Neuronal stem cell (in vitro differentiated cells): Measurements from ENCODE around the gene ZCCHC18.

Experiments
- DNase-seq: peaks from one replicate; pipeline ENCODE4 v3.0.0-alpha.2; 2013; ENCODE audit warnings: low spot score
- H2AFZ ChIP-seq: one replicate; pipeline ENCODE4 v1.6.1; 2013; ENCODE audit warnings: mild to moderate bottlenecking, low read length, inconsistent platforms
- H2AK5ac ChIP-seq: 2 replicates; pipeline ENCODE4 v1.6.1; 2013; ENCODE audit warnings: low read depth, mild to moderate bottlenecking, inconsistent platforms, low read length, moderate library complexity, mixed read lengths
- H2BK120ac ChIP-seq: 2 replicates; pipeline ENCODE4 v1.6.1; 2013; ENCODE audit warnings: low read depth, mild to moderate bottlenecking, inconsistent platforms, low read length, moderate library complexity, mixed read lengths
- H2BK12ac ChIP-seq: one replicate; pipeline ENCODE4 v1.6.1; 2013; ENCODE audit warnings: low read length, inconsistent platforms
- H2BK15ac ChIP-seq: 2 replicates; pipeline ENCODE4 v1.6.1; 2013; ENCODE audit warnings: mild to moderate bottlenecking, low read length, inconsistent platforms, mixed read lengths
- H2BK5ac ChIP-seq: one replicate; pipeline ENCODE4 v1.6.1; 2013; ENCODE audit warnings: inconsistent platforms, mild to moderate bottlenecking, low read length, moderate library complexity
- H3K14ac ChIP-seq: one replicate; pipeline ENCODE4 v1.6.1; 2013; ENCODE audit warnings: low read length, inconsistent platforms
- H3K18ac ChIP-seq: 2 replicates; pipeline ENCODE4 v1.6.1; 2013; ENCODE audit warnings: low read length, inconsistent platforms
- H3K23ac ChIP-seq: 2 replicates; pipeline ENCODE4 v1.6.1; 2013; ENCODE audit warnings: low read depth, mild to moderate bottlenecking, mixed read lengths, low read length, inconsistent platforms; ENCODE audit not compliant: poor library complexity
- H3K27ac ChIP-seq: replicated peaks from 3 replicates; pipeline ENCODE4 v1.5.1; 2013; ENCODE audit warnings: low read length, inconsistent platforms
- H3K27me3 ChIP-seq, 3 experiments: 2 replicates each; pipeline ENCODE4 v1.6.1; 2013; ENCODE audit warnings: low read length in 3 of 3, mild to moderate bottlenecking in 2 of 3, inconsistent platforms in 1 of 3, low read depth in 1 of 3, mixed read lengths in 1 of 3, moderate library complexity in 1 of 3; ENCODE audit not compliant: control insufficient read depth in 3 of 3, insufficient read depth in 3 of 3
- H3K36me3 ChIP-seq, 2 donors: replicated peaks in 1 of 2; 2 replicates each; pipeline ENCODE4 v1.6.1; 2013; ENCODE audit warnings: low read length in 2 of 2; ENCODE audit not compliant: control insufficient read depth in 2 of 2, insufficient read depth in 2 of 2
- H3K4ac ChIP-seq: 2 replicates; pipeline ENCODE4 v1.6.1; 2013; ENCODE audit warnings: inconsistent platforms, mild to moderate bottlenecking, low read length, moderate library complexity
- H3K4me1 ChIP-seq, 2 donors: 1 replicate in 1 of 2; 2 replicates in 1 of 2; pipeline ENCODE4 v1.6.1; 2013; ENCODE audit warnings: low read length in 2 of 2, low read depth in 1 of 2; ENCODE audit not compliant: control insufficient read depth in 2 of 2, insufficient read depth in 1 of 2
- H3K4me2 ChIP-seq: one replicate; pipeline ENCODE4 v1.6.1; 2013; ENCODE audit warnings: mild to moderate bottlenecking, low read length, inconsistent platforms; ENCODE audit not compliant: insufficient read depth, poor library complexity, severe bottlenecking
- H3K4me3 ChIP-seq, 2 donors: 2 replicates each; pipeline ENCODE4 v1.5.1; 2013; ENCODE audit warnings: low read length in 2 of 2, mild to moderate bottlenecking in 2 of 2, inconsistent platforms in 1 of 2, moderate library complexity in 1 of 2
- H3K79me1 ChIP-seq: one replicate; pipeline ENCODE4 v1.6.1; 2013; ENCODE audit warnings: low read depth, mild to moderate bottlenecking, inconsistent platforms, low read length, moderate library complexity
- H3K9ac ChIP-seq: one replicate; pipeline ENCODE4 v1.6.1; 2013; ENCODE audit warnings: mild to moderate bottlenecking, low read depth, low read length, inconsistent platforms; ENCODE audit not compliant: poor library complexity
- H3K9me3 ChIP-seq, 2 donors: replicated peaks in 1 of 2; 2 replicates each; pipeline versions ENCODE3 to v1.6.1; 2013; ENCODE audit warnings: low read length in 2 of 2, mild to moderate bottlenecking in 2 of 2, inconsistent platforms in 1 of 2, low read depth in 1 of 2, mixed read lengths in 1 of 2, moderate library complexity in 1 of 2; ENCODE audit not compliant: control insufficient read depth in 2 of 2, insufficient read depth in 1 of 2
- H4K8ac ChIP-seq: one replicate; pipeline ENCODE4 v1.6.1; 2013; ENCODE audit warnings: low read depth, mild to moderate bottlenecking, inconsistent platforms, low read length, moderate library complexity
- H4K91ac ChIP-seq: one replicate; pipeline ENCODE4 v1.6.1; 2013; ENCODE audit warnings: low read length, low read depth, mild to moderate bottlenecking, inconsistent platforms; ENCODE audit not compliant: poor library complexity
- WGBS, 2 donors: extraction: QIAGEN DNeasy Blood & Tissue Kit; methylation state at CpG; one replicate each; pipeline ENCODE4 v1.1.7; 2013; ENCODE audit warnings: missing lambda C conversion rate in 2 of 2, mixed read lengths in 1 of 2; ENCODE audit not compliant: insufficient read length in 2 of 2, insufficient replicate concordance in 1 of 2; ENCODE audit errors: extremely low coverage in 2 of 2; 5-methylcytosine and 5-hydroxymethylcytosine counted together

The ZCCHC18 gene

DNA sequence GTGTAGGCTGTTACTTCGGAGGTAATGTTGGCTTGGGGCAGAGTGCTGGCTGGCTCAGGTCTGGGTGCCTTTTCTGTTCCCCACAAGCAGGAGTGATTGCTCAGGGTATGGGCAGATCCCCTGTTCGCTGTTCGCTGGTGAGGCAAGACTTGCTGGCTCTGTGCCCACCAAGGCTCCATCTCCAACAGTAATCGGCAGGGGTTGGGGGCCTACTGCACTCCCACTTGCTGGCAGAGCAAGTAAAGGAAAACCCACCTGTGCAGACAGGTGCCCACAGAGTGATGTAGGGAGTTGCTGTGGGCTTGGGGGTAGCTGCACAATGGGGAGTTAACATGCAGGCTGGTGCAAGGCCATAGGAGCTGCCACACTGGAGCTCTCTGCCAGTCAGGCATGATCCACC lies 28.3 kb upstream of the ZCCHC18 start:
- no peak overlapping the region for H2AFZ ChIP-seq
- no CpG with 5 or more reads among the region's 4 CpGs for WGBS, 2 donors

DNA sequence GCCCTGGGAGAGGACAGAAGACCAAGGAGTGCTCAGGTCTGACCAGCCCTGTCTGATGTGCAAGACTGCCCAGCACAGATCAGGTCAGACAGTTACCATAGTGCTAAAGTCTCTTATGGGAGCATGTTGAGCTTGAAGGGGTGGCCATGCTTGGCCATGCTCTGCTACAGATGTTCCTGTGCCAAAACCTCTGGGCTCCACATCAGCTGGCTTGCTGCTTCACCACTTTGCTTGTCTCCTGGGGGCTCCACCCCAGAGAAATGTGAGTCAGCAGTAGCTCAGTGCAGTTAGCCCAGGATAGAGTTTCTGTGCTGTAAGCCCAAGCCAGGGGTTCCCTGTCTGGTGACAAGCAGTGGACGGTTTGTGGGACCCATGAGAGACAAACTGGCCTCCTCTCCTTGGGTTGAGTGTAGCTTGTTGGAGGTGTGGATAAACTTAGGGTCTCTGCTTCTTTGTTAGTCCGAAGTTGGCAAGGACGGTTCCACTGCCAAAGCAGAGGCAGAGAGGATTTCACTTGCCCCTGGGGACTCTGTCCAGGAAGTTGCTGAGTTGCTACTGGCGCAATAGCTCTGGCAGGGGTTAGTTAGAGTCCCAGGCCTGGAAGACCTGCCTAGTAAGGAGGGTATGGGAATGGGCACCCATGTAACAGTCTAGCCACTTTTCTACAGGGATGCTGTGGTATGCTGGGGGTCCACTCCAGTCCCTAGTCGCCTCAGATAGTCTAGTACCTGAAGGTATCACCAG lies 27.6 kb upstream of the ZCCHC18 start:
- H2AFZ ChIP-seq: no peak overlapping the region
- no peak overlapping the region for H2BK12ac ChIP-seq
- H3K9me3 ChIP-seq: no peaks in the 10 kb centered on the region
- no peak overlapping the region for H3K14ac ChIP-seq
- H3K9ac ChIP-seq: no peak overlapping the region
- H3K36me3 ChIP-seq: no peaks in the 10 kb centered on the region
- WGBS, 2 donors: no CpG with 5 or more reads among the region's 5 CpGs
- no peak overlapping the region for H3K4ac ChIP-seq
- no peak overlapping the region for H3K23ac ChIP-seq
- no peak overlapping the region for H4K91ac ChIP-seq
- H3K4me3 ChIP-seq: no peak overlapping the region
- H2AK5ac ChIP-seq: no peak overlapping the region
- H2BK120ac ChIP-seq: no peak overlapping the region
- peaks cover 0 to 5% (median 0%) of the 10 kb centered on the region in 3 experiments for H3K27me3 ChIP-seq
- no peak overlapping the region for H3K4me2 ChIP-seq
- H4K8ac ChIP-seq: no peak overlapping the region
- H3K27ac ChIP-seq: no peak overlapping the region
- H3K4me1 ChIP-seq: no peaks in the 10 kb centered on the region
- no peak overlapping the region for H3K18ac ChIP-seq
- no peak overlapping the region for H2BK5ac ChIP-seq
- no peak overlapping the region for H2BK15ac ChIP-seq
- H3K79me1 ChIP-seq: no peaks in the 10 kb centered on the region
- DNase-seq: no peak

More for the DNA sequence above, 28.3 kb upstream of the ZCCHC18 start:
- no peak overlapping the region for H2BK5ac ChIP-seq
- H3K36me3 ChIP-seq: no peaks in the 10 kb centered on the region
- H3K4me2 ChIP-seq: no peak overlapping the region
- H3K79me1 ChIP-seq: no peaks in the 10 kb centered on the region
- no peak overlapping the region for H2AK5ac ChIP-seq
- no peak for DNase-seq
- H3K18ac ChIP-seq: no peak overlapping the region
- H4K91ac ChIP-seq: no peak overlapping the region
- no peak overlapping the region for H2BK120ac ChIP-seq
- no peak overlapping the region for H3K4ac ChIP-seq
- H3K27ac ChIP-seq: no peak overlapping the region
- peaks cover 0 to 2% (median 0%) of the 10 kb centered on the region in 3 experiments for H3K27me3 ChIP-seq
- H3K14ac ChIP-seq: no peak overlapping the region
- no peak overlapping the region for H2BK15ac ChIP-seq
- H3K4me1 ChIP-seq: no peaks in the 10 kb centered on the region
- H3K23ac ChIP-seq: no peak overlapping the region
- H2BK12ac ChIP-seq: no peak overlapping the region
- H3K9ac ChIP-seq: no peak overlapping the region
- H4K8ac ChIP-seq: no peak overlapping the region
- H3K9me3 ChIP-seq: no peaks in the 10 kb centered on the region
- H3K4me3 ChIP-seq: no peak overlapping the region

DNA sequence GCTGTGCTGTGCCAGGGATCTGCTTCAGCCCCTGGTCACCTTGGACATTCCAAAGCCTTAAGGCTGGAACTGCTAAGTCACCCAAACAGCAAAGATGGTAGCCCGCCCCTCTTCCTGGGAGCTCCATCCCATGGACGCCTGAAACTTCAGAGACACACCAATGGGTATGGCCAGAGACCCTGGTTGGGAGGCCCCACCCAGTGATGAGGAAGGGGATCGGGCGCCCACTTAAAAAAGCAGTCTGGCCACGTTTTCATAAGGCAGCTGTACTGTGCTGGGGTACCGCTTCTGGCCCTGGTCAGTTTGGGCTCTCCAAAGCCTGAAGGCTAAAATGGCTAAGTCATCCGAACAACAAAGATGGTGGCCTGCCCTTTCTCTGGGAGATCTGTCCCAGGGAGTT lies 26.8 kb upstream of the ZCCHC18 start:
- WGBS, 2 donors: no CpG with 5 or more reads among the region's 7 CpGs
- Histone ChIP-seq H3K4ac (no peak overlapping the region), H3K4me3 (no peak overlapping the region), H3K9ac (no peak overlapping the region), H2AK5ac (no peak overlapping the region), H3K27ac (no peak overlapping the region), H4K8ac (no peak overlapping the region), H3K27me3 (peaks cover 0 to 7% (median 0%) of the 10 kb centered on the region in 3 experiments), H3K23ac (no peak overlapping the region), H3K14ac (no peak overlapping the region), H3K79me1 (no peaks in the 10 kb centered on the region), H2BK12ac (no peak overlapping the region), H2BK15ac (no peak overlapping the region), H2AFZ (no peak overlapping the region), H4K91ac (no peak overlapping the region), H2BK5ac (no peak overlapping the region), H3K9me3 (no peaks in the 10 kb centered on the region), H3K36me3 (no peaks in the 10 kb centered on the region), H3K4me1 (no peaks in the 10 kb centered on the region), H3K4me2 (no peak overlapping the region), H3K18ac (no peak overlapping the region), H2BK120ac (no peak overlapping the region)
- no peak for DNase-seq

DNA sequence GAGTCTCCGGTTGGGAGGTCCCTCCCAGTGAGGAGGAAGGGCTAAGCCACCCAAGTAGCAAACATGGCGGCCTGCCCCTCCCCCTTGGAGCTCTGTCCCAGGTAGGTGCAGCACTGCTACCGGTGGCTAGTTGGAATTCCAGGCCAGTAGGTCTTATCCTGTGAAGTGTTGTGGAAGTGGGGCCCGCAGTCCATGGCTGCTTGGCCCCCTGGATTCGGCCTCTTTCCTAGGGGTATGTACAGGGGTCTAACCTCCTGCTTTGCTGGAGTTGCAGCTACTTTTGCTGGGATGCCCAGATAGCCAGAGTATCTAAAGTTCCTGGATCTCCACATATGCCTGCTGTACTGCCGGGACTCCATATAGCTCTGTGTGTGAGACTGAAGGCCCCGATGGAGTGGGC lies 26.4 kb upstream of the ZCCHC18 start:
- no peaks in the 10 kb centered on the region for H3K4me1 ChIP-seq
- no peak overlapping the region for H2BK12ac ChIP-seq
- H3K4ac ChIP-seq: no peak overlapping the region
- H3K27me3 ChIP-seq: peaks cover 0 to 7% (median 0%) of the 10 kb centered on the region in 3 experiments
- H3K36me3 ChIP-seq: no peaks in the 10 kb centered on the region
- no peak overlapping the region for H3K4me3 ChIP-seq
- H2BK5ac ChIP-seq: no peak overlapping the region
- H3K14ac ChIP-seq: no peak overlapping the region
- no peak overlapping the region for H2AK5ac ChIP-seq
- no peak overlapping the region for H3K9ac ChIP-seq
- no peak overlapping the region for H2AFZ ChIP-seq
- no peak overlapping the region for H4K8ac ChIP-seq
- no peak overlapping the region for H4K91ac ChIP-seq
- H2BK120ac ChIP-seq: no peak overlapping the region
- whole genome bisulfite sequencing, 2 donors: no CpG with 5 or more reads among the region's 7 CpGs
- no peak overlapping the region for H3K23ac ChIP-seq
- H3K79me1 ChIP-seq: no peaks in the 10 kb centered on the region
- no peak overlapping the region for H3K27ac ChIP-seq
- no peak overlapping the region for H2BK15ac ChIP-seq
- DNase-seq: no peak
- no peaks in the 10 kb centered on the region for H3K9me3 ChIP-seq
- no peak overlapping the region for H3K18ac ChIP-seq
- H3K4me2 ChIP-seq: no peak overlapping the region
